ENCODE results near the gene NECAB2. TPM values are rescaled to one million over a fixed set of nuclear protein-coding genes. Genes with fewer than 3 reads are reported as not detected.

The NECAB2 gene
- total RNA-seq, 1 donor: 0.72 TPM

DNA sequence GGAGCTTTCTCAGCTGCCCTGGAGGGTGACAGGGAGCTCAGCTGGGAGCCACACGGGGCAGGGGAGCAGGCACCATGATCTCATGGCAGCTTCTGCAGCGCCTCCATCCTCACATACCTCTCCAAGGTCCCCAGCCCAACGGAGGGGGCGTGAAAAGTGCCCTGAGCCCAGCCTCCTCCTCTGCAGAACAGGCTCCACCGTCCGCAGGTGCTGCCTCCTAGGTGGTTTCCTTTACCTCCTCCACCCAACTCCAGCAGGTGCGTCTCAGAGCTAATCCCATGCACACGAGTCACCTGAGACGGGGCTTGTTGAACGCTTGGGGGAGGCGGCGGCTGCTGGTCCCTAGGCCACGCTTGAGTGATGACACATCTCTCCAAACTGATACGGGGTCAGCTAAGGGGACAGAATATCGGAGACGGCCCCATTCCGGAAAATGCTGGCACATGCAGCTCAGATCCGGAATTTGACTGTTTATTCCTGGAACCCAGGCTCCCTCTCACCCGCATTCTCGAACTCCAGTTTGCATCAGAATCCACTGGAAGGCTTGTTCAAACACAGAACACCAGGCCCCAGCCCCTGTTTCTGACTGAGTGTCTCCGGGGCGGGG, 74.9 kb downstream of the NECAB2 start:
- no peak for DNase-seq (ENCODE audit: insufficient read length, low spot score, missing footprints)

DNA sequence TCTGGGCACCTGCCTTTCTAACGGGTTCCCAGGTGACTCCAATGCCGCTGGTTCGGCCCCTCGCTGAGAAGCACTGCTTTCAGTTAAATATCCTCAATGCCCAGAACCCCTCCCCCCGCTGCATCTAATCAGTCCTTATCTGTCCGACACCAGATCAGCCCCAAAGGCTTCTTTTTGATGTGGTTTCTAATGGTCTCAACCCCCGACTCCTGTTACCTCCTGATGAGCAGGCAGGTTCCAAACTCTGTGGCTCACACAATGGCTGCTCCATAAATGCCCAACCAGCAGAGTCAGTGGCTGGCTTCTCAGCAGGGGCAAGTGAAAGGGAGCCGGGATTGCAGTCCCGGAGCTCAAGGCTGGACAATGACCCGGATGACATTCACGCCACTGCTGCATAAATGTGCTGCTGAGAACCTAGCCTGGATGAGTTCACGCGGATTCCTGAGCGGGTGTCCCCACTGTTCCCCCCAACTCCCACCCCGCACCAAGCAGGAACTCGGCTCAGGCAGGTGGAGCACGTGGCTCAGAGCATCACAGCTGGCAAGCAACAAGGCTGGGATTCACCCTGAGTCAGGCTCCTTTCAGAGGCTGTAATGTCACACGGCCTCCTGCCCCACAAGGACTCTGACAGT, 75.6 kb downstream of the NECAB2 start:
- peak; percentile 80 for DNase-seq (ENCODE audit: insufficient read length, low spot score, missing footprints)
- TF ChIP-seq, protein P1, sequence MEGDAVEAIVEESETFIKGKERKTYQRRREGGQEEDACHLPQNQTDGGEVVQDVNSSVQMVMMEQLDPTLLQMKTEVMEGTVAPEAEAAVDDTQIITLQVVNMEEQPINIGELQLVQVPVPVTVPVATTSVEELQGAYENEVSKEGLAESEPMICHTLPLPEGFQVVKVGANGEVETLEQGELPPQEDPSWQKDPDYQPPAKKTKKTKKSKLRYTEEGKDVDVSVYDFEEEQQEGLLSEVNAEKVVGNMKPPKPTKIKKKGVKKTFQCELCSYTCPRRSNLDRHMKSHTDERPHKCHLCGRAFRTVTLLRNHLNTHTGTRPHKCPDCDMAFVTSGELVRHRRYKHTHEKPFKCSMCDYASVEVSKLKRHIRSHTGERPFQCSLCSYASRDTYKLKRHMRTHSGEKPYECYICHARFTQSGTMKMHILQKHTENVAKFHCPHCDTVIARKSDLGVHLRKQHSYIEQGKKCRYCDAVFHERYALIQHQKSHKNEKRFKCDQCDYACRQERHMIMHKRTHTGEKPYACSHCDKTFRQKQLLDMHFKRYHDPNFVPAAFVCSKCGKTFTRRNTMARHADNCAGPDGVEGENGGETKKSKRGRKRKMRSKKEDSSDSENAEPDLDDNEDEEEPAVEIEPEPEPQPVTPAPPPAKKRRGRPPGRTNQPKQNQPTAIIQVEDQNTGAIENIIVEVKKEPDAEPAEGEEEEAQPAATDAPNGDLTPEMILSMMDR (IDR thresholded peaks at IDR 0.05; ENCODE audit: extremely low read depth, low read depth, low read length): no peak
- no peaks in the 10 kb centered on the region for H3K9me3 ChIP-seq (ENCODE audit: low read depth, low read length)

More for the DNA sequence above, 74.9 kb downstream of the NECAB2 start:
- no peaks in the 10 kb centered on the region for H3K79me2 ChIP-seq (ENCODE audit: insufficient read depth, low read length)
- H3K36me3 ChIP-seq (ENCODE audit: insufficient read depth, low read length): no peaks in the 10 kb centered on the region
- H3K27me3 ChIP-seq (ENCODE audit: insufficient read depth, low read length): peaks cover 40% of the 10 kb centered on the region
- no peak overlapping the region for H2AFZ ChIP-seq (ENCODE audit: low read length)
- H4K20me1 ChIP-seq (ENCODE audit: insufficient read depth, low read length): no peaks in the 10 kb centered on the region
- no peak overlapping the region for H3K4me3 ChIP-seq (ENCODE audit: insufficient read depth, low read length)
- TF ChIP-seq, protein P1 (IDR thresholded peaks at IDR 0.05; ENCODE audit: extremely low read depth, low read depth, low read length): no peak
- H3K4me1 ChIP-seq (ENCODE audit: insufficient read depth, low read length): no peaks in the 10 kb centered on the region
- H3K9me3 ChIP-seq (ENCODE audit: low read depth, low read length): no peaks in the 10 kb centered on the region
- H3K4me2 ChIP-seq (ENCODE audit: insufficient read depth, low read length): no peak overlapping the region
- H3K27ac ChIP-seq (ENCODE audit: low read depth, low read length): no peak overlapping the region

DNA sequence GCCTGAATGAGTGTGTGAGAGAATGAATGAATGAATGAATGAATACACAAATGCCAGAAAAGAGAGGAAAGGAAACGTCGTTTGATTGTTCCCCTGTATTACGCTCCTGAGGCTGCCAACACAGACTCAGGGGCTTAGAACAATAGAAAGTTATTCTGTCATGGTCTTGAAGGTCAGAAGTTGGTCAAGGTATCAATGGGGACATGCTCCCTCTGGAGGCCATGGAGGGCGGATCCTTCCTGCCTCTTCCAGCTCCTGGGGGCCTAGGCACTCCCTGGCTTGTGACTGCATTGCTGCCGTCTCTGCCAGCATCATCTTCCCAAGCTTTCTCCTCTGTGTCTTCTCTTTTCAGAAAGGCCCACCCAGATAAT, 76.1 kb downstream of the NECAB2 start:
- Histone ChIP-seq H3K36me3 (ENCODE audit: insufficient read depth, low read length) (no peaks in the 10 kb centered on the region), H3K27me3 (ENCODE audit: insufficient read depth, low read length) (peaks cover 37% of the 10 kb centered on the region), H3K79me2 (ENCODE audit: insufficient read depth, low read length) (no peaks in the 10 kb centered on the region), H3K27ac (ENCODE audit: low read depth, low read length) (no peak overlapping the region), H3K9me3 (ENCODE audit: low read depth, low read length) (no peaks in the 10 kb centered on the region), H4K20me1 (ENCODE audit: insufficient read depth, low read length) (no peaks in the 10 kb centered on the region), H3K4me3 (ENCODE audit: insufficient read depth, low read length) (no peak overlapping the region), H3K4me1 (ENCODE audit: insufficient read depth, low read length) (no peaks in the 10 kb centered on the region), H3K4me2 (ENCODE audit: insufficient read depth, low read length) (no peak overlapping the region), H2AFZ (ENCODE audit: low read length) (no peak overlapping the region)
- DNase-seq (ENCODE audit: insufficient read length, low spot score, missing footprints): peak; percentile 80
- TF ChIP-seq, protein P1 (IDR thresholded peaks at IDR 0.05; ENCODE audit: extremely low read depth, low read depth, low read length): peak; percentile 42

More for the DNA sequence above, 75.6 kb downstream of the NECAB2 start:
- peaks cover 40% of the 10 kb centered on the region for H3K27me3 ChIP-seq (ENCODE audit: insufficient read depth, low read length)
- H2AFZ ChIP-seq (ENCODE audit: low read length): no peak overlapping the region
- H4K20me1 ChIP-seq (ENCODE audit: insufficient read depth, low read length): no peaks in the 10 kb centered on the region
- no peaks in the 10 kb centered on the region for H3K79me2 ChIP-seq (ENCODE audit: insufficient read depth, low read length)
- no peaks in the 10 kb centered on the region for H3K36me3 ChIP-seq (ENCODE audit: insufficient read depth, low read length)
- no peak overlapping the region for H3K27ac ChIP-seq (ENCODE audit: low read depth, low read length)
- H3K4me3 ChIP-seq (ENCODE audit: insufficient read depth, low read length): no peak overlapping the region
- no peaks in the 10 kb centered on the region for H3K4me1 ChIP-seq (ENCODE audit: insufficient read depth, low read length)
- H3K4me2 ChIP-seq (ENCODE audit: insufficient read depth, low read length): no peak overlapping the region

DNA sequence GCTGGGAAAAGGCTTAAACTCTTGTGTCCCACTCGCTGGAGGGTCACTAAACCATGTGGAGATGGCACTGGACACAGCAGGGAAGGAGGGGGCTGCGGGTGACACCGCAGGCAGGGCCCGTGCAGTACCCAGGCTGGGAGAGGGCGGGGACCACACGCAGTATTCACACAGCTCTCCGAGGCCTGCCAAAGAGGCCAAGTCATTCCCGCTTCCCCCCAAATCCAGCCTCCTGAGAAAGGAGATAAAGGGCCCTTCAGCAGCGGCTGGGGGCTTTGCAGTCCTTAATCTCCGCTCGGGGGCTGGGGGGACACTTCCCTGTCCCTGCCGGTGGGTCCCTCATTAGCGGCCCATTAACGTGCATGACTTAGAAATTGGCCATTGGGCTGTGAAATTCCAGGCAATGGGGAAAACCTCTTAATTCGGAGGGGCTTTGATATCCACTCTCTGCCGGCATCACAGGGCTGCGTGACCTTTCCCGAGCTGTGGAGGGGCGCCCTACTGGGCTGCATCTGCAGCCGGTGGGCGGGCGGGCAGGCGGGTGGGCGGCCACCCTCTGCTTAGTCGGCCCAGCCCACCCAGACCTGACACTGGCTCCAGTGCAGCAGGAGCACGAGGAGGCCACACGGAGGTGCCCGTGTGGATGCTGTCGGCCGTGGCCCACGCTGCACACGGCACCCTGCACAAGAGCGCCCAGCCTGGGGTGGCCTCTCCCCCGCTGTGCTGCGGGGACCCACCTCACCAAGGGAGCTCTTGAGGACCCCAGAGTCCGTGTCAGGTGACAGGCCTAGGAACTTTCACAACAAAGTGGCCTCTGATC, 77.2 kb downstream of the NECAB2 start:
- no peaks in the 10 kb centered on the region for H4K20me1 ChIP-seq (ENCODE audit: insufficient read depth, low read length)
- peak; percentile 68 for DNase-seq (ENCODE audit: insufficient read length, low spot score, missing footprints)
- no peaks in the 10 kb centered on the region for H3K9me3 ChIP-seq (ENCODE audit: low read depth, low read length)
- no peaks in the 10 kb centered on the region for H3K79me2 ChIP-seq (ENCODE audit: insufficient read depth, low read length)
- TF ChIP-seq, protein P1 (IDR thresholded peaks at IDR 0.05; ENCODE audit: extremely low read depth, low read depth, low read length): no peak
- no peak overlapping the region for H3K4me3 ChIP-seq (ENCODE audit: insufficient read depth, low read length)
- no peak overlapping the region for H3K4me2 ChIP-seq (ENCODE audit: insufficient read depth, low read length)
- no peak overlapping the region for H3K27ac ChIP-seq (ENCODE audit: low read depth, low read length)
- H3K36me3 ChIP-seq (ENCODE audit: insufficient read depth, low read length): no peaks in the 10 kb centered on the region
- H3K27me3 ChIP-seq (ENCODE audit: insufficient read depth, low read length): peaks cover 30% of the 10 kb centered on the region
- H3K4me1 ChIP-seq (ENCODE audit: insufficient read depth, low read length): no peaks in the 10 kb centered on the region
- H2AFZ ChIP-seq (ENCODE audit: low read length): no peak overlapping the region

Data from osteoblast (primary cell).